GM12878 (cell line): ENCODE measurements around the gene GRM1. TPM values are rescaled to one million over a fixed set of nuclear protein-coding genes. Genes with fewer than 3 reads are reported as not detected.

Experiments
- ATAC-seq: fragments of 200-7000 bp; cut with Tn5 transposase; 3 replicates; pipeline ENCODE4 v1.9.1; 2020; ENCODE audit warnings: mild to moderate bottlenecking, moderate library complexity
- BruUV-seq: library from RNA; stranded (reverse); fragments of 400-500 nt; replicated peaks from 2 replicates; lab custom pipeline; 2021; lab: Mats Ljungman, UMichigan
- CTCF ChIA-PET: fragments of 300-600 bp; sonication (Branson Sonifier 250); formaldehyde crosslinking; extraction: SDS; loops from one replicate; lab custom pipeline; 2021; ENCODE audit warnings: inconsistent platforms; lab: Yijun Ruan, JAX
- POLR2A ChIA-PET: fragments of 350-600 bp; formaldehyde crosslinking; extraction: SDS; loops from one replicate; lab custom pipeline; 2021; ENCODE audit warnings: inconsistent platforms; lab: Charles Lee
- RAD21 ChIA-PET: fragments of 300-600 bp; sonication (Branson Sonifier 250); formaldehyde crosslinking; loops from one replicate; lab custom pipeline; 2023; ENCODE audit warnings: antibody characterized with exemption; ENCODE audit not compliant: unreplicated experiment; lab: Charles Lee
- SMC1A ChIA-PET: fragments of 300-600 bp; sonication (Branson Sonifier 250); formaldehyde crosslinking; loops from one replicate; lab custom pipeline; 2023; ENCODE audit not compliant: unreplicated experiment, uncharacterized antibody; lab: Charles Lee
- DNase-seq: peaks from one replicate; pipeline ENCODE4 v3.0.0-alpha.2; 2011; ENCODE audit warnings: low read depth, low spot score
- FAIRE-seq: peaks from 3 replicates; lab custom pipeline; 2011; peaks lifted over from hg19 to GRCh38; lab: Jason Lieb, UNC
- H2AFZ ChIP-seq: 2 replicates; pipeline ENCODE4 v1.6.0; 2011; ENCODE audit warnings: low read depth, low read length, control low read depth; ENCODE audit not compliant: control insufficient read depth
- H3K27ac ChIP-seq: 2 replicates; pipeline ENCODE4 v1.5.1; 2011; ENCODE audit warnings: control low read depth; ENCODE audit not compliant: control insufficient read depth, insufficient read depth
- H3K27me3 ChIP-seq, 2 experiments: replicated peaks in 1 of 2; 2 replicates each; pipeline versions ENCODE4 v1.6.0 to v1.6.1; 2011; ENCODE audit warnings: low read length in 1 of 2; ENCODE audit not compliant: control insufficient read depth in 2 of 2, insufficient read depth in 2 of 2
- H3K36me3 ChIP-seq, 2 experiments: 2 replicates each; pipeline ENCODE4 v1.5.1; 2011; ENCODE audit warnings: low read length in 1 of 2; ENCODE audit not compliant: control insufficient read depth in 2 of 2, insufficient read depth in 2 of 2
- H3K4me1 ChIP-seq: 2 replicates; pipeline ENCODE4 v1.6.1; 2011; ENCODE audit warnings: mild to moderate bottlenecking, low read length, moderate library complexity, mixed read lengths; ENCODE audit not compliant: control insufficient read depth, insufficient read depth
- H3K4me2 ChIP-seq: 2 replicates; pipeline ENCODE4 v1.6.0; 2011; ENCODE audit warnings: control low read depth; ENCODE audit not compliant: control insufficient read depth, insufficient read depth
- H3K4me3 ChIP-seq: fragments of 200-600 bp; sonication (generic); 2 replicates; pipeline ENCODE4 v1.5.1; 2016
- H3K79me2 ChIP-seq: 2 replicates; pipeline ENCODE4 v1.6.0; 2011; ENCODE audit warnings: low read length; ENCODE audit not compliant: control insufficient read depth, insufficient read depth
- H3K9ac ChIP-seq: 2 replicates; pipeline ENCODE4 v1.8.0; 2011; ENCODE audit warnings: low read length, control low read depth, mixed read lengths; ENCODE audit not compliant: control insufficient read depth, insufficient read depth
- H3K9me3 ChIP-seq: replicated peaks from 3 replicates; pipeline ENCODE4 v1.5.1; 2011; ENCODE audit warnings: mild to moderate bottlenecking, low read length; ENCODE audit not compliant: control insufficient read depth, insufficient read depth
- H4K20me1 ChIP-seq: 2 replicates; pipeline ENCODE4 v1.6.0; 2011; ENCODE audit not compliant: control insufficient read depth, insufficient read depth
- ATF7 ChIP-seq: fragments of 450-650 bp; IDR thresholded peaks from 2 replicates; pipeline ENCODE4 v1.6.1; 2016; ENCODE audit warnings: low read depth, mild to moderate bottlenecking
- BCLAF1 ChIP-seq: fragments of 450-650 bp; IDR thresholded peaks from 2 replicates; pipeline ENCODE4 v1.6.1; 2017; ENCODE audit warnings: antibody characterized with exemption, mild to moderate bottlenecking, moderate library complexity
- BHLHE40 ChIP-seq, 2 experiments: fragments of 450-650 bp in 1 of 2; IDR thresholded peaks; 2 replicates each; pipeline ENCODE4 v1.6.1; 2011 to 2017; ENCODE audit warnings: low read depth in 2 of 2, borderline replicate concordance in 1 of 2, improper control_type of control experiment in 1 of 2, low read length in 1 of 2, mild to moderate bottlenecking in 1 of 2
- CBFB ChIP-seq: IDR thresholded peaks from 2 replicates; pipeline ENCODE4 v1.6.1; 2016; ENCODE audit warnings: antibody characterized with exemption, low read depth
- EED ChIP-seq: sonication (generic); IDR thresholded peaks from 2 replicates; pipeline ENCODE4 v1.6.1; 2016; ENCODE audit warnings: antibody characterized with exemption, low read depth
- ESRRA ChIP-seq: IDR thresholded peaks from 2 replicates; pipeline ENCODE4 v1.6.1; 2012; ENCODE audit warnings: mild to moderate bottlenecking, low read length, improper control_type of control experiment
- FOXM1 ChIP-seq: IDR thresholded peaks from 2 replicates; pipeline ENCODE4 v1.6.1; 2012; ENCODE audit warnings: low read depth, mild to moderate bottlenecking, inconsistent platforms, low read length, moderate library complexity
- IRF5 ChIP-seq: fragments of 450-650 bp; IDR thresholded peaks from 2 replicates; pipeline ENCODE4 v1.6.1; 2017; ENCODE audit warnings: borderline replicate concordance
- POLR2A ChIP-seq: IDR thresholded peaks from 2 replicates; pipeline ENCODE4 v1.6.1; 2011; ENCODE audit warnings: low read depth, mild to moderate bottlenecking, low read length
- TARDBP ChIP-seq: IDR thresholded peaks from 2 replicates; pipeline ENCODE4 v1.6.1; 2016; ENCODE audit warnings: borderline replicate concordance
- ZNF207 ChIP-seq: fragments of 450-650 bp; IDR thresholded peaks from 2 replicates; pipeline ENCODE4 v1.6.1; 2014; ENCODE audit warnings: antibody characterized with exemption, mild to moderate bottlenecking, borderline replicate concordance
- WGBS: methylation state at CpG from one replicate; pipeline ENCODE4 v1.1.6; 2016; ENCODE audit warnings: low lambda C conversion rate; ENCODE audit not compliant: insufficient replicate concordance, insufficient coverage; ENCODE audit errors: missing lambda C conversion rate; 5-methylcytosine and 5-hydroxymethylcytosine counted together
- in situ Hi-C: fragments of 300-500 bp; cut with MboI; formaldehyde crosslinking; loops from 9 replicates; pipeline ENCODE4 v1.14.3; 2018; ENCODE audit warnings: mixed read lengths
- intact Hi-C: fragments of 100-400 bp; cut with micrococcal nuclease; formaldehyde crosslinking; loops from one replicate; pipeline ENCODE4 v1.14.2; 2022; ENCODE audit not compliant: unreplicated experiment
- polyA plus RNA-seq, 11 experiments: library from polyadenylated mRNA; depleted of rRNA in 4 of 11; unstranded in 6 of 11; stranded (reverse) in 5 of 11; fragments of >200 nt; fragmentation: Nextera tagmentation in 4 of 11; fragmentation: Illumina TruSeq in 1 of 11; extraction: Ambion mirVana in 4 of 11; extraction: Trizol in 1 of 11; gene quantifications; 1 replicate in 1 of 11; 2 replicates in 10 of 11; pipeline versions ENCODE4 v1.2.1 to v1.2.3, GENCODE V29; 2011 to 2016; ENCODE audit warnings: inconsistent platforms in 2 of 11, missing spikeins in 2 of 11, low read depth in 1 of 11
- total RNA-seq, 4 experiments: library from RNA; depleted of rRNA in 3 of 4; stranded (reverse); fragments of >200 nt in 3 of 4; fragmentation: Illumina TruSeq in 1 of 4; extraction: Trizol in 1 of 4; gene quantifications; 2 replicates each; pipeline versions ENCODE4 v1.2.1 to v1.2.3, GENCODE V29; 2013 to 2021

GRM1 gene
- total and polyA plus RNA-seq, 10 of the 15 experiments (the other 5 are each of a cell fraction or from before 2014, with no cell fraction given), result 0.04 TPM; not detected in 9

- H3K4me1 ChIP-seq, result no peaks in the 10 kb centered on the region
- no peaks in the 10 kb centered on the region for H4K20me1 ChIP-seq
- H3K4me3 ChIP-seq, result no peak overlapping the region
- no peak overlapping the region for H3K9ac ChIP-seq
- ChIA-PET CTCF (no interaction called here), POLR2A (no interaction called here), SMC1A (no interaction called here), RAD21 (no interaction called here)
- DNase-seq (no peak), FAIRE-seq (no peak), ATAC-seq (no peak)
- H2AFZ ChIP-seq, result no peak overlapping the region
- intact Hi-C loops, result loop anchor here (10.0 kb wide), 1 partner anchor 447 kb away; no protein-coding TSS in a partner anchor
- in situ Hi-C loops, result no loop called here
- H3K9me3 ChIP-seq, result no peaks in the 10 kb centered on the region
- H3K27ac ChIP-seq, result no peak overlapping the region
- WGBS, result 0% methylated on average over 2 of the region's 2 CpGs
- no peaks in the 10 kb centered on the region for H3K27me3 ChIP-seq
- TF ChIP-seq BHLHE40 (IDR thresholded peaks at IDR 0.05; ENCODE audit: borderline replicate concordance in 1 of 2, low read depth in 2 of 2, low read length in 1 of 2) (no peak), FOXM1 (no peak)
- BruUV-seq, result no TSS peak
- no peaks in the 10 kb centered on the region for H3K79me2 ChIP-seq
- H3K4me2 ChIP-seq, result no peak overlapping the region
- H3K36me3 ChIP-seq, result no peaks in the 10 kb centered on the region
Measured at GRCh38 chr6:146127447-146128215, 98.8 kb downstream of the GRM1 start.

- ChIA-PET POLR2A (no interaction called here), SMC1A (no interaction called here)
- intact Hi-C loops, result no loop called here
- TF ChIP-seq BCLAF1 (no peak), TARDBP (no peak), POLR2A (no peak), ATF7 (no peak), CBFB (no peak), ZNF207 (no peak), ESRRA (no peak), IRF5 (no peak), EED (no peak)
Measured at GRCh38 chr6:146133866-146134265, 105.0 kb downstream of the GRM1 start.

More at GRCh38 chr6:146133866-146134265, 105.0 kb downstream of the GRM1 start:
- Histone ChIP-seq H3K4me2 (no peak overlapping the region), H3K4me3 (no peak overlapping the region), H3K9ac (no peak overlapping the region), H2AFZ (no peak overlapping the region), H3K4me1 (no peaks in the 10 kb centered on the region), H3K36me3 (no peaks in the 10 kb centered on the region), H3K27ac (no peak overlapping the region), H3K27me3 (no peaks in the 10 kb centered on the region), H3K79me2 (no peaks in the 10 kb centered on the region), H4K20me1 (no peaks in the 10 kb centered on the region), H3K9me3 (no peaks in the 10 kb centered on the region; the same call in 2 of the 3 replicates)
- DNase-seq (no peak), FAIRE-seq (no peak), ATAC-seq (no peak)
- in situ Hi-C loops, result no loop called here
- ChIA-PET RAD21 (no interaction called here), CTCF (no interaction called here)
- BruUV-seq, result no TSS peak
- 26% methylated on average over 2 of the region's 2 CpGs for WGBS
